Measurements from ENCODE around the gene SMARCC1. TPM values are rescaled to one million over a fixed set of nuclear protein-coding genes. Genes with fewer than 3 reads are reported as not detected.
A peak's percentile ranks its signal among the peaks of the same experiment; 100 is the strongest.
"Not testable (repeated sequence)": the region's sequence is repeated elsewhere in the genome, so short reads cannot be mapped to it uniquely, and the experiment has no call there.

SMARCC1 gene
- total RNA-seq, 1 experiment from 2014 or later: 81.0 TPM

DNA sequence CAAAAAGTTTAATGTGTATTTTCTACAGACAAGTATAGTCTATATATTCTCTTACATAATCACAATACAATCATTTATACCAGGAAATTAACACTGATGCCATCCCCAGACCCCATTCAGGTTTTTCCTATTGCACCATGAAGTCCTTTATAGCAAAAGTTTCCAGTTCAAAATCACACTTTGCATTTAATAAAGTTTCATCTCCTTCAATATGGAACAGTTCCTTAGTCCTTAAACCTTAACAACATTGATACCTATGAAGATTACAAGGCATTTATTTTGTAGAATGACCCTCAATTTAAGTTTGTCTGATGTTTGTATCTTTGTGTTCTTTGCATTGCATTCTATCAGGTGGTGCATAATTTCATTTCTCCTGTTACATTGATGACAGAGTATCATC, 2.0 kb upstream of the SMARCC1 start:
- Histone ChIP-seq H3K27me3 (ENCODE audit: control insufficient read depth, insufficient read depth, low read length) (no peaks in the 10 kb centered on the region), H3K36me3 (replicated peaks; ENCODE audit: control insufficient read depth, insufficient read depth, low read length) (no peaks in the 10 kb centered on the region; the same call in 1 of the 2 replicates), H3K4me3 (ENCODE audit: insufficient read depth, low read depth, low read length) (no peak overlapping the region)
- no peak for DNase-seq

DNA sequence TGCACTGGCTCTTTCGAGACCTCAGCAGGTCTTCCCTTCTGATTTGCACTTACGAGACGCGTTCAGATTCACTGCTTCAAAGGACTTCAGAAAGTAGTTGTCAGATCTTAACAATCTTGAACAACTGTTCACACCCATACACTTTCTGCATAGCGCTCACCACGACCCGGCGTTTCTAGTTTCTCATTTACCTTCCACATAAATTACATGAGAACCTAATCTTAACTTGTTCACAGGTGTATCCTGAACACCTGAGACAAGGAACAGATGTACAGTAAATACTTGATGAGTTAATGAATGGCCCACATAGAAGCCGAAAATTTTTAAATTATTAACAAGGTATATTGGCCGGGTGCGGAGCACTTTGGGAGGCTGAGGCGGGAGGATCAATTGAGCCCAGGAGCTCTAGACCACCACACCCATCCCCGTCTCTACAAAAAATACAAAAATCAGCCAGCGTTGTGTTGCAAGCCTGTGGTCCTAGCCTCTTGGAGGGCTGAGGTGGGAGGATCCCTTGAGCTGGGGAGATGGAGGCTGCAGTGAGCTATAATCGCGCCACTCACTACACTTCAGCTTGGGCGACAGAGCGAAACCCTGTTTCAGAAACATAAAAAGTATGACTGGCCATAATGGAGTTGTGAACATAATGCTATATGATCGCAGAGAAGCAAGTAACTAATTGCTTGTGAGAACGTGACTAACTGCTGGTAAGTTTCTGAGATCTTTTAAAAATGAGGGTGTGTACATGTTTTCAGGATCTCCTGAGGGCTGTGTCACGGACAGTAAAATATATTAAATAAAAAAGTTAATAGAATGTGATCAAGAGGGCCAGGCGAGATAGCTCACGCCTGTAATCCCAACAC, 984 bp upstream of the SMARCC1 start:
- DNase-seq: no peak
- Histone ChIP-seq H3K36me3 (replicated peaks; ENCODE audit: control insufficient read depth, insufficient read depth, low read length) (no peaks in the 10 kb centered on the region; the same call in 1 of the 2 replicates), H3K27me3 (ENCODE audit: control insufficient read depth, insufficient read depth, low read length) (no peaks in the 10 kb centered on the region), H3K4me3 (ENCODE audit: insufficient read depth, low read depth, low read length) (peak overlapping the region; percentile 94)

DNA sequence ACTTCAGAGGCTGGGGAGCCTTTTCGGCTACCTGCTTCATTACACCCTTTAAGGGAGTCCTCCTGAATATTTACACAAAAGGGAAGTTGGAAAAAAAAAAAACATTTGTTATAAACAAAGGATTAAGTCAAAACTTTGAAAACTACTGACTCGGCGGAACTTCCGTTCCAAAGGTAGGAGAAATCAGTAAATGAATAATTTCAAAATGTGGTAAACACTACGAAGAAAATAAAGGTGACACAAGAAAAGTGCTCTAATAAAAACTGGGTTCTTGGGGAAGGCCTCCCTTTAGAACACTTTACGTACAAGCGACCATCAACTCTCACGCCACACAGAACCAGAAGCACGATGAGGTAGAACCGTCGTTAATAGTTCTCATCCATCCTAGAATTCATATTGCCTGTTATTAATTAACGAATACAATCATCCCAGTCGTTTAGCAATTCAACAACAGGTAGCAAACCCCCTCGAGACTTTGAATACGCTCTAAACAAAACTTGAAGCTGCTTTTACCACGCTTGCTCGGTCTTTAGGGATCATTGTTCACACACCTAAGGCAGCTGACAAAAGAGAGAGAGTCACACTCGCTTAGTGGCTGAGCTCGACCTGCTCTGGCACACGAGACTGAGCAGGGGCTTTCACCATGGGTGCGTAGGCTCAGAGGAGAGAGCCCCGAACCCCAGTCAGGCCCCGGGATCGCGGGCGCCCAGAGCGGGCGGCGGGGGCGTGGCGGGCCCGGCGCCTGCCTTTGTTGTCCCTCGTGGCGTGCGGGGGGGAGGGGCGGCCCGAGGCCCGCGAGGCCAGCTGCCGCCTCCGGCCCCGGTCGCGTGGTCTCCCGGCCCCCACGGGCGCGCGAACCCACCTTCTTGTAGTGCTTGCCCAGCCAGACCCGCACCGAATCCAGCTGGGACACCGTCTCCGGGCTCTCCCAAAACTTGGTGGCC, 680 bp downstream of the SMARCC1 start:
- Histone ChIP-seq H3K36me3 (replicated peaks; ENCODE audit: control insufficient read depth, insufficient read depth, low read length) (no peaks in the 10 kb centered on the region; the same call in 1 of the 2 replicates), H3K4me3 (ENCODE audit: insufficient read depth, low read depth, low read length) (peak overlapping the region; percentile 94), H3K27me3 (ENCODE audit: control insufficient read depth, insufficient read depth, low read length) (no peaks in the 10 kb centered on the region)
- DNase-seq: peak; percentile 90

- Histone ChIP-seq H3K4me3 (ENCODE audit: insufficient read depth, low read depth, low read length) (no peak overlapping the region), H3K36me3 (replicated peaks; ENCODE audit: control insufficient read depth, insufficient read depth, low read length) (no peaks in the 10 kb centered on the region; the same call in 1 of the 2 replicates), H3K27me3 (ENCODE audit: control insufficient read depth, insufficient read depth, low read length) (no peaks in the 10 kb centered on the region)
- DNase-seq: no peak
Observed at GRCh38 chr3:47778746-47779145, 2.9 kb downstream of the SMARCC1 start.

- H3K27me3 ChIP-seq (ENCODE audit: control insufficient read depth, insufficient read depth, low read length): no peaks in the 10 kb centered on the region
- peaks cover 8% of the 10 kb centered on the region for H3K36me3 ChIP-seq (replicated peaks; ENCODE audit: control insufficient read depth, insufficient read depth, low read length)
- no peak overlapping the region for H3K4me3 ChIP-seq (ENCODE audit: insufficient read depth, low read depth, low read length)
- DNase-seq: no peak
Observed at GRCh38 chr3:47772788-47773187, 8.9 kb downstream of the SMARCC1 start.

- peaks cover 8% of the 10 kb centered on the region for H3K36me3 ChIP-seq (replicated peaks; ENCODE audit: control insufficient read depth, insufficient read depth, low read length)
- no peak overlapping the region for H3K4me3 ChIP-seq (ENCODE audit: insufficient read depth, low read depth, low read length)
- no peaks in the 10 kb centered on the region for H3K27me3 ChIP-seq (ENCODE audit: control insufficient read depth, insufficient read depth, low read length)
- no peak for DNase-seq
Observed at GRCh38 chr3:47772047-47772446, 9.6 kb downstream of the SMARCC1 start.

GRCh38 chr3:47766186-47766585, 15.5 kb downstream of the SMARCC1 start:
- Histone ChIP-seq H3K4me3 (ENCODE audit: insufficient read depth, low read depth, low read length) (no peak overlapping the region), H3K27me3 (ENCODE audit: control insufficient read depth, insufficient read depth, low read length) (no peaks in the 10 kb centered on the region), H3K36me3 (replicated peaks; ENCODE audit: control insufficient read depth, insufficient read depth, low read length) (peaks cover 6% of the 10 kb centered on the region)
- DNase-seq: no peak

DNA sequence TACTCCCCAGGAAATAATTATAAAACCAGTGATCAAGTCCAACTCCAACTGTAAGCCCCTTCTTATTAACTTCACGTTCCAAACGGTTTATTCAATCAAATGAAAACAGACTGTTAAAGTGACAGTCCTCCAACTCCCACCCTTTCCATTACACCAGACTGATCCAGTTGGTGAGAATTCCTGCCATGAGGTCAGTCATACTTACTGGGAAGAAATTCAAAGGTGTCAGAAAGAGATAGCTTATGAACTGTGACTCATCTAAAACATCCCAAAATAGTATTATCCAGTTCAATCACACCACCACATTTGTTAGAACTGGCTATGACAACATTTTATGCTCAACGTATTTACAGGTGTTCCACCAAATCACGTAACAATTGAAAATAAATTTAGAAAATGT, 19.5 kb downstream of the SMARCC1 start:
- Histone ChIP-seq H3K27me3 (ENCODE audit: control insufficient read depth, insufficient read depth, low read length) (no peaks in the 10 kb centered on the region), H3K36me3 (replicated peaks; ENCODE audit: control insufficient read depth, insufficient read depth, low read length) (peaks cover 6% of the 10 kb centered on the region), H3K4me3 (ENCODE audit: insufficient read depth, low read depth, low read length) (no peak overlapping the region)
- DNase-seq: no peak

- no peaks in the 10 kb centered on the region for H3K27me3 ChIP-seq (ENCODE audit: control insufficient read depth, insufficient read depth, low read length)
Observed at GRCh38 chr3:47761046-47761445, 20.6 kb downstream of the SMARCC1 start.

GRCh38 chr3:47760207-47760606, 21.5 kb downstream of the SMARCC1 start:
- H3K36me3 ChIP-seq (replicated peaks; ENCODE audit: control insufficient read depth, insufficient read depth, low read length); DNase-seq; H3K4me3 ChIP-seq (ENCODE audit: insufficient read depth, low read depth, low read length); H3K27me3 ChIP-seq (ENCODE audit: control insufficient read depth, insufficient read depth, low read length): not testable (repeated sequence)

More at GRCh38 chr3:47761046-47761445, 20.6 kb downstream of the SMARCC1 start:
- no peak for DNase-seq
- H3K4me3 ChIP-seq (ENCODE audit: insufficient read depth, low read depth, low read length): no peak overlapping the region
- peaks cover 7% of the 10 kb centered on the region for H3K36me3 ChIP-seq (replicated peaks; ENCODE audit: control insufficient read depth, insufficient read depth, low read length)

DNA sequence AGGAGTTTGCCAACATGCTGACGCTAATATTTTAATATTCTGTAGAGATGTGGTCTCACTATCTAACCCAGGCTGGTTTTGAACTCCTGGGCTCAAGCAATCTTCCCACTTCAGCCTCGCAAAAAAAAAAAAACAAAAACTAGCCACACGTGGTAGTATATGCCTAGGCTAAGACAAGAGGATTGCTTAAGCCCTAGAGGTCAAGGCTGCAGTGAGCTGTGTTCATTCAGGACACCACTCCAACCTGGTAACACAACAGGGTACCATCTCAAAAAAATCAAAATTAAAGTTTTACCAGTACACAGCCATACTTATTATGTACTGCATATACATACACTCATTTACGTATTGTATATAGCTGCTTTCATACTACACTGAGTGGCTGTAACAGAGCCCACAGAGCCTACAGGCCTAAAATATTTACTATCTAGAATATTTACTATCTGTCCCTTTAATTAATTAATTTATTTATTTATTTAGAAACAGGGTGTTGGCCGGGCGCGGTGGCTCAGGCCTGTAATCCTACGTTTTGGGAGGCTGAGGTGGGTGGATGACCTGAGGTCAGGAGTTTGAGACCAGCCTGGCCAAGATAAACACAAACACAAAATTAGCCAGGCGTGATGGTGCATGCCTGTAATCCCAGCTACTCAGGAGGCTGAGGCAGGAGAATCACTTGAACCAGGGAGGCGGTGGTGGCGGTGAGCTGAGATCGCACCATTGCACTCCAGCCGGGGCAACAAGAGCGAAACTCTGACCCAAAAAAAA, 23.2 kb downstream of the SMARCC1 start:
- no peak for DNase-seq
- H3K36me3 ChIP-seq (replicated peaks; ENCODE audit: control insufficient read depth, insufficient read depth, low read length): peaks cover 2% of the 10 kb centered on the region
- H3K27me3 ChIP-seq (ENCODE audit: control insufficient read depth, insufficient read depth, low read length): no peaks in the 10 kb centered on the region
- no peak overlapping the region for H3K4me3 ChIP-seq (ENCODE audit: insufficient read depth, low read depth, low read length)

DNA sequence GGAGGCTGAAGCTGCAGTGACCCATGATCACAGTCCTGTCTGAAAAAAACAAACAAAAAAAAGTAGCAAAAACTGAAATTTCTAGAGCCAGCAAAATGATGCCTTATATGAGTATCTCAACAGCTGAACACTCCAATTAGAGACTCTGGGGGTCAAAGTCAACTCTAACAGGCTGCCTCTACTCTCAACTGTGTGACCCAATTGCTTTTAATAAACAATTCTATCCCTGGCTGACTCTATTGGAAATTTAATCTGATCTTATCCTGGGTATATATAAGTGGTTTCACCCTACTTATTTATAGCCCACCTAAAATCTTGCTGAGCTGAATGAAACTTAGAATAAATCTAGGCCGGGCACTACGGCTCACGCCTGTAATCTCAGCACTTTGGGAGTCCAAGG, 29.0 kb downstream of the SMARCC1 start:
- Histone ChIP-seq H3K27me3 (ENCODE audit: control insufficient read depth, insufficient read depth, low read length) (no peaks in the 10 kb centered on the region), H3K4me3 (ENCODE audit: insufficient read depth, low read depth, low read length) (no peak overlapping the region), H3K36me3 (replicated peaks; ENCODE audit: control insufficient read depth, insufficient read depth, low read length) (peaks cover 2% of the 10 kb centered on the region)
- no peak for DNase-seq

DNA sequence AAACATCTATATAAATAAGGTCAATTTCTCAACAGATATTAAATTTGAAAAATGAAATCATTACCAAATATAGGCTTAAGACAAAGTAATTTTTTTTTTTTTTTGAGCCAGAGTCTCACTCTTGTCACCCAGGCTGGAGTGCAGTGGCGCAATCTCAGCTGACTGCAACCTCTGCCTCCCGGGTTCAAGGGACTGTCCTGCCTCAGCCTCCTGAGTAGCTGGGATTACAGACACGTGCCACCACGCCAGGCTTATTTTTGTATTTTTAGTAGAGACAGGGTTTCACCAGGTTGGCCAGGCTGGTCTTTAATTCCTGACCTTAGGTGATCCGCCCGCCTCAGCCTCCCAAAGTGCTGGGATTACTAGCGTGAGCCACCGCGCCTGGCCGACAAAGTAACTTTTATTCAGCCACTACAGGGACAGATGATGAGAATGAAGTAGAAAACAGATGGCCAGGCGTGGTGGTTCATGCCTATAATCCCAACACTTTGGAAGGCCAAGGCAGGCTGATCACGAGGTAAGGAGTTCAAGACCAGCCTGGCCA, 30.8 kb downstream of the SMARCC1 start:
- not testable (repeated sequence) for DNase-seq; H3K4me3 ChIP-seq (ENCODE audit: insufficient read depth, low read depth, low read length); H3K27me3 ChIP-seq (ENCODE audit: control insufficient read depth, insufficient read depth, low read length); H3K36me3 ChIP-seq (replicated peaks; ENCODE audit: control insufficient read depth, insufficient read depth, low read length)

DNA sequence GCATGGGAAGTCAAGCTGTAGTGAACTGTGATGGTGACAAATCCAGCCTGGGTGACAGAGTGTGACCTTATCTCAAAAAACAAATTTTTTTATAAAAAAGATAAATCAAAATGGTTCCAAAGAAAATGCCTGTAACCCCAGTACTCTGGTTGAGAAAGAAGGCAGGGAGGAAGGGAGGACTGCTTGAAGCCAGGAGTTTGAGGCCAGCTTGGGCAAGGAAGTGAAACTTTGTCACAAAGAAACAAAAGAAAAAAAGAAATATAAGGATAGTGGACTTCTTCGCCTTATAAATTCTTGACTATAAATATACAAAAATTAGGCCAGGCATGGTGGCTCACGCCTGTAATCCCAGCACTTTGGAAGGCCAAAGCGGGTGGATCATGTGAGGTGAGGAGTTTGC, 34.1 kb downstream of the SMARCC1 start:
- peaks cover 9% of the 10 kb centered on the region for H3K36me3 ChIP-seq (replicated peaks; ENCODE audit: control insufficient read depth, insufficient read depth, low read length)
- H3K4me3 ChIP-seq (ENCODE audit: insufficient read depth, low read depth, low read length): no peak overlapping the region
- DNase-seq: no peak
- no peaks in the 10 kb centered on the region for H3K27me3 ChIP-seq (ENCODE audit: control insufficient read depth, insufficient read depth, low read length)

Data from H7 (cell line).